ENCODE measurements around the gene FLOT1.
A peak's percentile ranks its signal among the peaks of the same experiment; 100 is the strongest.

FLOT1 gene

DNA sequence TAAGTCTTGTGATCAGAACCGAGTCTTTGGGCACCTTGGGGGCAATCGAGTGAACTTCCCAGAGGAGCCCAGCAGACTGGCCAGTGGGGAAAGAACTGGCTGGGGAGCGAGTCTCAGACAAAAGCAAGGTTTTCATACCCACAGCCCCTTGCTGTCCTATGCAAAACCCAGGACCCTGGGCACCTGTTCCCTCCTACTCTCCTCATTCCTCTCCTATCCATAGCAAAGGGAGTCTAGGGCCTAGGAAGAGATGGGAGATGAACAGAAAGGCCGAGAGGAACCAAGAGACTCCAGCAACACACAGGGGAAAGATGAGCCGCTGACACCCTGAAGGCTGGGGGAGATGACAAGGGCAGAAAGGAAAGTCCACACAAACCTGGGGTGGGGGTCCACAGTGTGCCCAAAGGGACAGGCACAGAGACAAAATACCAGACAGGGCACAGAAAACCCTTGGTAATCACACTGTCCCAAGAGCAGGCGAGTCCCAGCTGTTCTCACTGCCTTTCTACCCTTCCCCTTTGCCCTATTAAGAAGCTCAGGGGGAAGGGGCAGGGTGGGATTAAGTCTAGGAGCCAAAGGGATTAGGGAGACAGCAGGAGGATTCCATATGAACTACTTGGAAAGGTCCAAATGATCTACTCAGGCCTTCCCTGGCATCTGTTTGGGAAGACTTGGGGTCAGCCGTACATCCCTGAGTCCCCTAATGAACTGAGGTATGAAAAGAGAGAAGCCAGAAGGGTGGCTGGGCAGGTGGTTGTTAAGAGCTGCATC lies 62.5 kb downstream of the FLOT1 start:
- no peak for DNase-seq (ENCODE audit: low read depth in 2 of 2)

DNA sequence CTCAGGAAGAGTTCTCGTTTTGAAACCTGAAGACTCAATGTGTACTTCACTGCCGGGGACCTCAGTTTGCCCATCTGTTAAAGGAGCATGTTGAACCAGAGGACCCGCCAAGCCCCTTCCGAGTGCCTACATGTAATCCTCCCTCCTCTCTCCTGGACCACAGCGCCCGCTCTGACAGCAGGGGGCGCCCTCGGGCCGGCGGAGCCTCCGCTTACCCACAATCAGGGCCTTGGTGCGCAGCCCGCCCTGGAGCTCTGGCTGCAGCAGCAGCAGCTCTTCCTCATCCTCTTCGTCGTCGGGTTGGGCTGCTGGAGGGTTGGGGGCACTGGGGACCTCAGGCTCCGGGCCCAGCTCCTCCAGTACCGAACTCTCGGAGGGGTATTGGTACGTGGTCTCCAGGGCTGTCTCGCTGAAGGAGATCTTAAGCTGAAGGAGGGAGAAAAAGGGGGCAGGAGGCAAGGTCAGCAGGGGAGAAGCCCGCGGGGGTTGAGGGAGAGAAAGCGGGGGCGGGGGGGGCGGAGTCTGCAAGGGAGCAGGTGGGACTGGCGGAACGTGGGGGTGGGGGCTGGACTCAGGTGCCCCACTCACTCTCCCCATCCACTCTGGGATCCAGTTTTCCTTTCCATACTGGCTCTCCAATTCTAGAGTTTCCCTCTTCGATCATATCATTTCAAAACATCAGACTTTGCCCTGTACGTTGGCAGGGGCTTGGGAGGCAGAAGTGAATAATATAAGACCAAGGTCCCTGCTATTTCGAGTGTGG lies 63.3 kb downstream of the FLOT1 start:
- peak; percentile 51 to 55 for DNase-seq (ENCODE audit: low read depth in 2 of 2)
